Limb (tissue), 2 donors: Measurements from ENCODE around the gene KIF6.
"Not testable (repeated sequence)": the region's sequence is repeated elsewhere in the genome, so short reads cannot be mapped to it uniquely, and the experiment has no call there.

Experiments used
- DNase-seq, 2 donors: peaks; one replicate each; pipeline ENCODE4 v3.0.0-alpha.2; 2016; ENCODE audit errors: extremely low spot score in 2 of 2

Gene KIF6

GRCh38 chr6:39298061-39298460, 427.1 kb downstream of the KIF6 start:
- DNase-seq = no peak

GRCh38 chr6:39296745-39297640, 428.2 kb downstream of the KIF6 start:
- peak; percentile 18 to 47 for DNase-seq

DNA sequence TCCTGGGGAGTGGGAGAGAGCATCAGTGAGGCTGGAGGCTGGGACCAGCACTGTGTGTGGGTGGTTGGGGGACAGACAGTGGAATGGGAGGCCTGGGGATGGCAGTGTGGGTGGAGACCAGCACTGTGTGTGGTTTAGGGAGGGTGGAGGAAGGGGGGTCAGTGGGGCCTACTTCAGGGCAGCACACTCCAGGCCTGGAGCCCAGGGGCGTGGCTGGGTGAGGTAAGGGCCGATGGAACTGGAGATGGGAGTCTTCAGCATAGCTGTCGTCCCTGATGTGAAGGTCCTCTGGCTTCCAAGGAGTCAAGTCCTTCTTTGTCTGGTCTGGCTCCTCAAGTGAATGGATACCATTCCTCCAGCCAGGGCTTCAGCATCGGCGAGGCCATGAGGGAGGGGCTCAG, 429.6 kb downstream of the KIF6 start:
- DNase-seq = peak in 1 of 2 donors; percentile 48

- no peak for DNase-seq
Measured at GRCh38 chr6:39294899-39295298, 430.3 kb downstream of the KIF6 start.

- no peak for DNase-seq
Measured at GRCh38 chr6:39294133-39294532, 431.1 kb downstream of the KIF6 start.

DNA sequence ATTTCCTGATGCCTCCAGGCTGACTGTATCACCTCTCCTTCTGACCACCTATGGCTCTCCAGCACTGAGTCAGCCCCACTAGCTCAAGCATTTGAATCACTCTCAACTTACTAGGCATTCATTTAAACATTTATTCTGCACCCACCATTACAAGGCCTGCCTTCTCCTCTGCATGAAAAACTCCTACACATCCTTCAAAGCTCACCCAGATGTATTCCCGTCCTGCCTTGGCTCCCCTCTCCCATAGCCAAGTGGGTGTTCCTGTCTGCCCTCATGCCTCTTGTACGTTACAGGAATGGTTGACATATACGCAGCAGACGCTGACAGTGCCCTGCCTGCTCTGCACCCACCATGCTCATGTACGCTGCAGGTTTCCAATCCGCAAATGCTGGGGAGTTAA, 432.6 kb downstream of the KIF6 start:
- DNase-seq = no peak

DNA sequence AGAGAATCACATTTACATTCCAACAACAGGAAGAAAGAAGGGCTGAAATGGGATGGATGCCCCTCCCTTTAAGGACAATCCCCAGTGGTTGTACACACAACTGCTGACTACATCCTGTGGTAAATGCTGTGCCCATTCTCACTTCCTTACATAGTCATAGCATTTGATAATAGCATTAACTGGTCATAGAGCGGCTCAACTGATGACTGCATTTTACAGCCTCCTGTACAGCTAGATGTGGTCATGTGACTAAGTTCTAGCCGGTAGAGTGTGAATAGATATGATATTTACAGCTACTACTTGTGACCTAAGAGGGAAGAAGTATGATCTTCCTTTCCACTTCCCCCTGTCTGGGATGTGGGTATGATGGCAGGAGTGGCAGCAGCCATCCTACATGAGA, 435.7 kb downstream of the KIF6 start:
- DNase-seq = no peak

DNA sequence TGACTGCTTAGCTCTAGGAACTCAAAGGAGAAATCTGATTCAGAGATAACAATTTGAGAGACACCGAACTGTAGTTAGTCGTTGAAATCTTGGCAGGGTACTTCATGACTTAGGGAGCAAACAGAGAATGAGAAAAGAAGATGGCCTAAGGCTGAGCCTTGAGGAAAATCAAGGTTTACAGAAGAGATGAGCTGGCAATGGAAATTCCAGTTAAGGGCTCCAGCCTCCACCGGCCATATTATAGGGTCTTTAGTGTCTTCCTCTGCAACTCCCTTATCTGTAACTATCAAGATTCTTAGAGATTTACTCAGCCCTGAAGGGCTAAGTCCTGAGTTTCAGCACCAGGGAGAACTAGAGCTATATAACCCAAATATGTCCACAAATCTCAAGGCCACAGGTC, 437.6 kb downstream of the KIF6 start:
- DNase-seq = no peak

DNA sequence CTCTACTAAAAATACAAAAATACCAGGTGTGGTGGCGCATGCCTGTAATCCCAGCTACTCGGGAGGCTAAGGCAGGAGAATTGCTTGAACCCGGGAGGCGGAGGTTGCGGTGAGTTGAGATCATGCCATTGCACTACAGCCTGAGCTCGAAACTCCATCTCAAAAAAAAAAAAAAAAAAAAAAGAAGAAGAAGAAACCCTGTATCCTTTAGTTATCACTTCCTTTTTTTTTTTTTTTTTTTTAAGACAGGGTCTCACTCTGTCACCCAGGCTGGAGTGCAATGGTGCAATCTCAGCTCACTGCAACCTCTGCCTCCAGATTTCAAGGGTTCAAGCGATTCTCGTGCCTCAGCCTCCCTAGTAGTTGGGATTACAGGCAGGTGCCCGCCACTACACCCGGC, 438.6 kb downstream of the KIF6 start:
- DNase-seq = not testable (repeated sequence)

DNA sequence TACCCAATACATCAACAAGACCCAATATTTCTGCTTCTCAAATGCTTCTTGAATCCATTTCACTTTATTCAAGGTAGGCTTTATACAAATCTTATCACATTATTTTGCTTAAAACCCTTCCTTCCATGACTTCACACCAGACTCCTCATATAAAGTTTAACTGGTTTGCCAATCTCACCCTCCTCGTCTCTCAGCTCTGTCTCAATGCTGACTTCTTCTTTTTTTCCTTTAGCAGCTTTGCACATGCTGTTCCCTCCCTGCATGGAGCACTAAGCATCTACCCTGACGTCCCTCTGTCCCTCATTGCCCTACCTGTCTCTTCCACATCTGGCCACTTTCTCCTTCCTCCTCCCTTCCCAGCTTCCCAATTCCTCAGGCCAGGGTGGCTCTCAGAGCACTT, 442.4 kb downstream of the KIF6 start:
- DNase-seq = no peak

DNA sequence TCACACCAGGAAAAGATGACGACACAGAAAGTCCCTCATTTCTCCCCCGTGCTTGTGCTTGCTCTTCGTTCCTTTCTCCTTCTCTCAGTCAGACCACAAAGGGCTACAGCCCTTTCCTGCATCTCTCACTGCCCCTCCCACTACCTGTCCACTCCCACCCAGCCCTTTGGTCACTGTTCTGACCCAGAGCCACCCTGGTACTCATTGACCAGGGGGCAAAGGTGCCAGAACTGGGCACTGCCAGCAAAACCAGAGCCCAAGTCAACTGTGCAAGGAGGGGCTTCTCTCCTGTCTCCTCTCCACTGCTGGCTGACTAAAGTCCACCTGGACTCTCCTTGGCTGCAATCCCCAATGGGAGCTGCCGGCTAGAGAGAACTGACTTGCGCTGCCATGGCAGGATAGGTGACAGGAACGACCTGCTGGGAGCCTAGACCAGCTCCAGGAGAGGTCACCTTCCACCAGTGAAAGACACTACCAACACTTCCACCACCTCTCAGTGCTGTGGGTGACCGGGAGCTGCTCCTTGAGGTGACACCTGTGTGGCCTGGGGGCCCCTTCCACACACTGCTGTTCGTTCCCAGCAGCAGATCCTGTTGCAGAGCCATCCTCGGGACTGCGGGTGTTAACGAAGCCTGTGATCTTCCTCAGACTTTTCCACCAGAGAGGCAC, 443.8 kb downstream of the KIF6 start:
- DNase-seq = no peak

DNA sequence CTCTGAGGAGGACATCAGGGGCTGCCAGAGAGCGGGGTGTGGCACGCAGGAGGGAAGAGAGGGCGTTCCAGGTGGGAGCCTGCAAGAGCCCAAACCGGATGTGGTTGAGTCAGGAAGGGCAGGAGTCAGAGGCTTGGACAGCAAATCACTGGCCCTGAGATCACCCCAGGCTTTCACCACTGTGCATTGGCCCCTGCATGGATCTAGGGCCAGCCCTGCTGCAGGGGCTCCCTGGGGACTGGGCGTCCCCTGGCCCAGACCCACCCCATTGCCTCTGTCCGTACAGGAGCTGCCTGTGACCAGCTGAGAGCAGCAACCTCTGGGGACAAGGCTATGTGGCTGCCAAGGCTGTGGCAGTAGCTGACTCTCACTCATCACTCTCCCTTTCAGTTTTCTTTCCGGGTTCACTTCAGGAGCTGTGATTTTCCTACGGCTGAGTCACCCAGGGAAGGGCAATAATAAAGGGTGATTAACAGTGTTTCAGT, 444.9 kb downstream of the KIF6 start:
- no peak for DNase-seq
